Neural cell (in vitro differentiated cells): ENCODE results near the gene COL15A1. TPM values are rescaled to one million over a fixed set of nuclear protein-coding genes. Genes with fewer than 3 reads are reported as not detected.

ENCODE experiments used
- H2AFZ ChIP-seq: fragments of 200-600, 300-800 bp; sonication (generic), shearing (Covaris generic); 2 replicates; pipeline ENCODE4 v1.6.0; 2014; ENCODE audit warnings: low read depth, mild to moderate bottlenecking, antibody characterized with exemption, low read length, moderate library complexity
- H3F3A ChIP-seq: fragments of 200-600 bp; shearing (Covaris generic); 2 replicates; pipeline ENCODE4 v1.6.1; 2016; ENCODE audit warnings: mild to moderate bottlenecking, moderate library complexity, mixed read lengths, antibody characterized with exemption, low read length; ENCODE audit not compliant: insufficient read depth, poor library complexity, severe bottlenecking
- H3K27ac ChIP-seq: fragments of 200-600, 300-800 bp; sonication (generic), shearing (Covaris generic); 2 replicates; pipeline ENCODE4 v1.5.1; 2014; ENCODE audit warnings: mild to moderate bottlenecking, low read length, moderate library complexity
- H3K27me3 ChIP-seq: fragments of 300-800, 200-600 bp; sonication (generic), shearing (Covaris generic); 2 replicates; pipeline ENCODE4 v1.6.0; 2014; ENCODE audit warnings: mild to moderate bottlenecking, low read depth, low read length, moderate library complexity; ENCODE audit not compliant: insufficient read depth
- H3K36me3 ChIP-seq: fragments of 300-800, 200-600 bp; sonication (generic), shearing (Covaris generic); 2 replicates; pipeline ENCODE4 v1.5.1; 2014; ENCODE audit warnings: mild to moderate bottlenecking, antibody characterized with exemption, low read length, moderate library complexity; ENCODE audit not compliant: insufficient read depth
- H3K4me2 ChIP-seq: fragments of 300-800, 200-600 bp; sonication (generic), shearing (Covaris generic); 2 replicates; pipeline ENCODE4 v1.6.0; 2014; ENCODE audit warnings: mild to moderate bottlenecking, low read length
- H3K4me3 ChIP-seq: fragments of 300-800, 200-600 bp; sonication (generic), shearing (Covaris generic); 2 replicates; pipeline ENCODE4 v1.5.1; 2014; ENCODE audit warnings: mild to moderate bottlenecking, low read length, moderate library complexity
- H3K79me2 ChIP-seq: fragments of 200-600 bp; shearing (Covaris generic); replicated peaks from 2 replicates; pipeline ENCODE4 v1.6.0; 2014; ENCODE audit warnings: mild to moderate bottlenecking, low read length, moderate library complexity; ENCODE audit not compliant: insufficient read depth
- H3K9ac ChIP-seq: fragments of 300-800, 200-600 bp; sonication (generic), shearing (Covaris generic); 2 replicates; pipeline ENCODE4 v1.6.1; 2016; ENCODE audit warnings: mild to moderate bottlenecking, low read length, mixed read lengths
- H3K9me2 ChIP-seq: fragments of 200-600 bp; shearing (Covaris generic); 2 replicates; pipeline ENCODE4 v1.6.1; 2016; ENCODE audit warnings: mild to moderate bottlenecking, low read length, mixed read lengths; ENCODE audit not compliant: insufficient read depth
- H3K9me3 ChIP-seq: fragments of 200-600, 300-800 bp; sonication (generic), shearing (Covaris generic); 2 replicates; pipeline ENCODE4 v1.6.1; 2016; ENCODE audit warnings: mild to moderate bottlenecking, mixed run types, low read length, moderate library complexity, mixed read lengths
- H4K20me1 ChIP-seq: fragments of 200-600 bp; shearing (Covaris generic); 2 replicates; pipeline ENCODE4 v1.6.1; 2016; ENCODE audit warnings: mild to moderate bottlenecking, mixed run types; ENCODE audit not compliant: insufficient read depth
- CTCF ChIP-seq: fragments of 450-650 bp; IDR thresholded peaks from 2 replicates; pipeline ENCODE4 v1.5.1; 2014; ENCODE audit warnings: antibody characterized with exemption, mild to moderate bottlenecking, moderate library complexity; ENCODE audit not compliant: poor library complexity, severe bottlenecking
- EP300 ChIP-seq: fragments of 450-650 bp; conservative IDR thresholded peaks from 2 replicates; pipeline ENCODE4 v1.6.1; 2014; ENCODE audit warnings: antibody characterized with exemption, mild to moderate bottlenecking, moderate library complexity; ENCODE audit not compliant: poor library complexity, severe bottlenecking
- EZH2 ChIP-seq: fragments of 200-600, 300-800 bp; shearing (Covaris generic), sonication (generic); IDR thresholded peaks from 2 replicates; pipeline ENCODE4 v1.6.1; 2014; ENCODE audit warnings: antibody characterized with exemption, low read length, borderline replicate concordance, mild to moderate bottlenecking; ENCODE audit not compliant: insufficient read depth, poor library complexity, severe bottlenecking
- MXI1 ChIP-seq: fragments of 450-650 bp; conservative IDR thresholded peaks from 2 replicates; pipeline ENCODE4 v1.6.1; 2014; ENCODE audit warnings: antibody characterized with exemption, mild to moderate bottlenecking; ENCODE audit not compliant: poor library complexity, severe bottlenecking
- POLR2AphosphoS5 ChIP-seq: IDR thresholded peaks from 2 replicates; pipeline ENCODE4 v1.6.1; 2012
- RAD21 ChIP-seq: fragments of 450-650 bp; conservative IDR thresholded peaks from 2 replicates; pipeline ENCODE4 v1.6.1; 2014; ENCODE audit warnings: antibody characterized with exemption, mild to moderate bottlenecking, moderate library complexity
- REST ChIP-seq: IDR thresholded peaks from 2 replicates; pipeline ENCODE4 v1.6.1; 2012; ENCODE audit warnings: borderline replicate concordance
- SMC3 ChIP-seq: fragments of 450-650 bp; conservative IDR thresholded peaks from 2 replicates; pipeline ENCODE4 v1.6.1; 2014; ENCODE audit warnings: antibody characterized with exemption, mild to moderate bottlenecking, moderate library complexity; ENCODE audit not compliant: poor library complexity
- TAF1 ChIP-seq: IDR thresholded peaks from 2 replicates; pipeline ENCODE4 v1.6.1; 2012; ENCODE audit warnings: low read depth
- polyA plus RNA-seq: library from polyadenylated mRNA; depleted of rRNA; stranded (reverse); fragments of >200 nt; gene quantifications from 2 replicates; pipeline ENCODE4 v1.2.3, GENCODE V29; 2014

The COL15A1 gene
- polyA plus RNA-seq, 1 donor from 2014 or later: 2.8 TPM

GRCh38 chr9:99066571-99066970, 122.9 kb downstream of the COL15A1 start:
- Histone ChIP-seq H3K79me2 (no peaks in the 10 kb centered on the region), H3K27ac (no peak overlapping the region), H3K9ac (no peak overlapping the region), H3K9me2 (no peaks in the 10 kb centered on the region), H3F3A (no peaks in the 10 kb centered on the region), H3K4me3 (no peak overlapping the region), H4K20me1 (no peaks in the 10 kb centered on the region), H2AFZ (no peak overlapping the region), H3K36me3 (no peaks in the 10 kb centered on the region), H3K4me2 (no peak overlapping the region), H3K9me3 (no peaks in the 10 kb centered on the region), H3K27me3 (no peaks in the 10 kb centered on the region)
- TF ChIP-seq EZH2: no peak
- no peak for TF ChIP-seq CTCF
- no peak for TF ChIP-seq RAD21
- TF ChIP-seq POLR2AphosphoS5: no peak
- TF ChIP-seq EP300: no peak
- no peak for TF ChIP-seq REST
- no peak for TF ChIP-seq TAF1
- no peak for TF ChIP-seq MXI1
- TF ChIP-seq SMC3: no peak

- Histone ChIP-seq H2AFZ (no peak overlapping the region), H3F3A (no peaks in the 10 kb centered on the region), H3K27me3 (no peaks in the 10 kb centered on the region), H3K27ac (no peak overlapping the region), H3K36me3 (no peaks in the 10 kb centered on the region), H3K9me3 (no peaks in the 10 kb centered on the region), H3K9ac (no peak overlapping the region), H3K9me2 (no peaks in the 10 kb centered on the region), H3K4me3 (no peak overlapping the region), H3K4me2 (no peak overlapping the region), H4K20me1 (no peaks in the 10 kb centered on the region), H3K79me2 (no peaks in the 10 kb centered on the region)
- TF ChIP-seq MXI1: no peak
- TF ChIP-seq EP300: no peak
- no peak for TF ChIP-seq CTCF
- TF ChIP-seq SMC3: no peak
- no peak for TF ChIP-seq POLR2AphosphoS5
- TF ChIP-seq REST: no peak
- no peak for TF ChIP-seq TAF1
- TF ChIP-seq RAD21: no peak
- TF ChIP-seq EZH2: no peak
Observed at GRCh38 chr9:99069075-99069474, 125.4 kb downstream of the COL15A1 start.
